Neural cell (in vitro differentiated cells): ENCODE results near the gene RAPGEF3. TPM values are rescaled to one million over a fixed set of nuclear protein-coding genes. Genes with fewer than 3 reads are reported as not detected.

ENCODE experiments used
- H2AFZ ChIP-seq: fragments of 200-600, 300-800 bp; sonication (generic), shearing (Covaris generic); 2 replicates; pipeline ENCODE4 v1.6.0; 2014; ENCODE audit warnings: low read depth, mild to moderate bottlenecking, antibody characterized with exemption, low read length, moderate library complexity
- H3F3A ChIP-seq: fragments of 200-600 bp; shearing (Covaris generic); 2 replicates; pipeline ENCODE4 v1.6.1; 2016; ENCODE audit warnings: mild to moderate bottlenecking, moderate library complexity, mixed read lengths, antibody characterized with exemption, low read length; ENCODE audit not compliant: insufficient read depth, poor library complexity, severe bottlenecking
- H3K27ac ChIP-seq: fragments of 200-600, 300-800 bp; sonication (generic), shearing (Covaris generic); 2 replicates; pipeline ENCODE4 v1.5.1; 2014; ENCODE audit warnings: mild to moderate bottlenecking, low read length, moderate library complexity
- H3K27me3 ChIP-seq: fragments of 300-800, 200-600 bp; sonication (generic), shearing (Covaris generic); 2 replicates; pipeline ENCODE4 v1.6.0; 2014; ENCODE audit warnings: mild to moderate bottlenecking, low read depth, low read length, moderate library complexity; ENCODE audit not compliant: insufficient read depth
- H3K36me3 ChIP-seq: fragments of 300-800, 200-600 bp; sonication (generic), shearing (Covaris generic); 2 replicates; pipeline ENCODE4 v1.5.1; 2014; ENCODE audit warnings: mild to moderate bottlenecking, antibody characterized with exemption, low read length, moderate library complexity; ENCODE audit not compliant: insufficient read depth
- H3K4me2 ChIP-seq: fragments of 300-800, 200-600 bp; sonication (generic), shearing (Covaris generic); 2 replicates; pipeline ENCODE4 v1.6.0; 2014; ENCODE audit warnings: mild to moderate bottlenecking, low read length
- H3K4me3 ChIP-seq: fragments of 300-800, 200-600 bp; sonication (generic), shearing (Covaris generic); 2 replicates; pipeline ENCODE4 v1.5.1; 2014; ENCODE audit warnings: mild to moderate bottlenecking, low read length, moderate library complexity
- H3K79me2 ChIP-seq: fragments of 200-600 bp; shearing (Covaris generic); replicated peaks from 2 replicates; pipeline ENCODE4 v1.6.0; 2014; ENCODE audit warnings: mild to moderate bottlenecking, low read length, moderate library complexity; ENCODE audit not compliant: insufficient read depth
- H3K9ac ChIP-seq: fragments of 300-800, 200-600 bp; sonication (generic), shearing (Covaris generic); 2 replicates; pipeline ENCODE4 v1.6.1; 2016; ENCODE audit warnings: mild to moderate bottlenecking, low read length, mixed read lengths
- H3K9me2 ChIP-seq: fragments of 200-600 bp; shearing (Covaris generic); 2 replicates; pipeline ENCODE4 v1.6.1; 2016; ENCODE audit warnings: mild to moderate bottlenecking, low read length, mixed read lengths; ENCODE audit not compliant: insufficient read depth
- H3K9me3 ChIP-seq: fragments of 200-600, 300-800 bp; sonication (generic), shearing (Covaris generic); 2 replicates; pipeline ENCODE4 v1.6.1; 2016; ENCODE audit warnings: mild to moderate bottlenecking, mixed run types, low read length, moderate library complexity, mixed read lengths
- H4K20me1 ChIP-seq: fragments of 200-600 bp; shearing (Covaris generic); 2 replicates; pipeline ENCODE4 v1.6.1; 2016; ENCODE audit warnings: mild to moderate bottlenecking, mixed run types; ENCODE audit not compliant: insufficient read depth
- CTCF ChIP-seq: fragments of 450-650 bp; IDR thresholded peaks from 2 replicates; pipeline ENCODE4 v1.5.1; 2014; ENCODE audit warnings: antibody characterized with exemption, mild to moderate bottlenecking, moderate library complexity; ENCODE audit not compliant: poor library complexity, severe bottlenecking
- EP300 ChIP-seq: fragments of 450-650 bp; conservative IDR thresholded peaks from 2 replicates; pipeline ENCODE4 v1.6.1; 2014; ENCODE audit warnings: antibody characterized with exemption, mild to moderate bottlenecking, moderate library complexity; ENCODE audit not compliant: poor library complexity, severe bottlenecking
- EZH2 ChIP-seq: fragments of 200-600, 300-800 bp; shearing (Covaris generic), sonication (generic); IDR thresholded peaks from 2 replicates; pipeline ENCODE4 v1.6.1; 2014; ENCODE audit warnings: antibody characterized with exemption, low read length, borderline replicate concordance, mild to moderate bottlenecking; ENCODE audit not compliant: insufficient read depth, poor library complexity, severe bottlenecking
- MXI1 ChIP-seq: fragments of 450-650 bp; conservative IDR thresholded peaks from 2 replicates; pipeline ENCODE4 v1.6.1; 2014; ENCODE audit warnings: antibody characterized with exemption, mild to moderate bottlenecking; ENCODE audit not compliant: poor library complexity, severe bottlenecking
- RAD21 ChIP-seq: fragments of 450-650 bp; conservative IDR thresholded peaks from 2 replicates; pipeline ENCODE4 v1.6.1; 2014; ENCODE audit warnings: antibody characterized with exemption, mild to moderate bottlenecking, moderate library complexity
- REST ChIP-seq: IDR thresholded peaks from 2 replicates; pipeline ENCODE4 v1.6.1; 2012; ENCODE audit warnings: borderline replicate concordance
- TAF1 ChIP-seq: IDR thresholded peaks from 2 replicates; pipeline ENCODE4 v1.6.1; 2012; ENCODE audit warnings: low read depth
- polyA plus RNA-seq: library from polyadenylated mRNA; depleted of rRNA; stranded (reverse); fragments of >200 nt; gene quantifications from 2 replicates; pipeline ENCODE4 v1.2.3, GENCODE V29; 2014

RAPGEF3 gene
- polyA plus RNA-seq, 1 donor from 2014 or later: 1.5 TPM

GRCh38 chr12:47775100-47775911, 16.6 kb upstream of the RAPGEF3 start:
- no peaks in the 10 kb centered on the region for H3K9me3 ChIP-seq
- no peaks in the 10 kb centered on the region for H3K79me2 ChIP-seq
- H3K36me3 ChIP-seq: no peaks in the 10 kb centered on the region
- no peaks in the 10 kb centered on the region for H4K20me1 ChIP-seq
- H2AFZ ChIP-seq: no peak overlapping the region
- H3K9me2 ChIP-seq: no peaks in the 10 kb centered on the region
- no peak overlapping the region for H3K4me3 ChIP-seq
- no peak overlapping the region for H3K27ac ChIP-seq
- no peaks in the 10 kb centered on the region for H3F3A ChIP-seq
- TF ChIP-seq EP300 (no peak), RAD21 (no peak), TAF1 (no peak), REST (no peak), CTCF (no peak)
- no peak overlapping the region for H3K4me2 ChIP-seq
- H3K27me3 ChIP-seq: no peaks in the 10 kb centered on the region
- H3K9ac ChIP-seq: no peak overlapping the region

GRCh38 chr12:47774663-47775062, 16.0 kb upstream of the RAPGEF3 start:
- Histone ChIP-seq H3K36me3 (no peaks in the 10 kb centered on the region), H3K9me2 (no peaks in the 10 kb centered on the region), H2AFZ (no peak overlapping the region), H3K9ac (no peak overlapping the region), H3K27ac (no peak overlapping the region), H3K4me3 (peak overlapping the region; percentile 90), H3K9me3 (no peaks in the 10 kb centered on the region), H3F3A (no peaks in the 10 kb centered on the region), H3K4me2 (no peak overlapping the region), H4K20me1 (no peaks in the 10 kb centered on the region), H3K79me2 (no peaks in the 10 kb centered on the region), H3K27me3 (no peaks in the 10 kb centered on the region)
- TF ChIP-seq EZH2 (no peak), MXI1 (no peak)
